Left lobe of liver (tissue), 2 donors: ENCODE data around the gene ZMYND19. TPM values are rescaled to one million over a fixed set of nuclear protein-coding genes. Genes with fewer than 3 reads are reported as not detected.
A peak's percentile ranks its signal among the peaks of the same experiment; 100 is the strongest.
"Not testable (repeated sequence)": the region's sequence is repeated elsewhere in the genome, so short reads cannot be mapped to it uniquely, and the experiment has no call there.

Experiments used
- ATAC-seq: fragments of 200-7000 bp; cut with Tn5 transposase; one replicate; pipeline ENCODE4 v1.9.1; 2020; ENCODE audit warnings: mild to moderate bottlenecking, moderate library complexity
- DNase-seq: peaks from one replicate; pipeline ENCODE4 v3.0.0-alpha.2; 2020; ENCODE audit warnings: low spot score
- total RNA-seq: library from RNA; stranded (reverse); gene quantifications from one replicate; pipeline ENCODE4 v1.2.1, GENCODE V29; 2021
- donor health status: DM: no; HTN: no; CAD: no; lungs with moderate emphysema.
- donor health status: DM: no; HTN: yes; CAD: no.

Gene ZMYND19
- total RNA-seq, 1 donor from 2014 or later: 13.0 TPM

DNA sequence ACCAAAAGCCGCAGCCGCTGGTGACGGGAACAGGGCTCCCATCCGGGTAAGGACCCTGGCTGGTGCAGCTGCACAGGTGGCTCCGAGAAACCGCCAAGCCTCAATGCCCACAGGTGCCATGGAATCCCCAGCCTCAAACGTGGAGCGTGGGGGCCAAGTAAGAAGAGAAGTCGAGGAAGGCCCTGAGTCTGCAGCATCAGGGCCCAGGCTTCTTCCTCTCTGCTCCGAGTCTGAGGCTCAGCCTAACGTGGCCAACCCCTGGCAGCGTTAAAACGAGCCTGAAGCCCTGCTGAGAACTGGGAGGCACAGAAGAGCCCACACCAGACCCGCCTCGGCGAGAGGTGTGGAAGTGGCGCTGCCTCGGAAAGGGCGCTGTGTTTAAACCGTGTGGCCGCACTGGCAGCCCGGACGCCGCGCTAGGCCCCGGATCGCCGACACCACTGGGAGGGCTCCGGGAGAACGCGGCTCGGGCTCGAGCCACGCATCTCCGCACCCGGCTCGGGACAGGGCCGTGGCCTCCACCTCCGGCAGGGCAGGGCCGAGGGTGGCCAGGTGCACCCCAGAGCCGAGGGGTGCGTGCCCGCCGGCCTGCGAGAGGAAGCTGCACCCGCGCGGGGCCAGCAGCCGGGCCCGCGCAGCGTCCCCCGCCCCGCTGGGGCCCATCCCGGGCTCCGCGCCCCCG, 730 bp downstream of the ZMYND19 start:
- DNase-seq (no peak), ATAC-seq (no peak)

DNA sequence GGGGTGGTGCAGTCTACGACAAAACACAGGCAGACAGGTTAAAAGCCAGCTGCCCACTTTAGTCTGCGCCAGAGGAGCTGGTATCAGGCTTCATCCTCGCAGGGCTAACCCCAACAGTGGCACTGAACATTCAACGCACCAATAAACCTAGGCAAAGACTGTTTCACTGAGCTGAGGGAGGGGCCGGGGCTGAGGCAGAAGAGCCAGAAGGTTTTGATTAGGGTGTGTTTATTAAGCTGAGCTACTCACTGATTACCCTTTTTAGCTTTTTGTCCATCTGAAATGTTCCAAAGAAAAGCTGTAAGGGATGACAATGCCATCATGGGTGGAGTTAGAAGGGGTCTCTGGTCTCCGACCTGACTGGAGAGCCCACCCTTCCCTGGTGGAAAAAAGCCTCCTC, 1.4 kb downstream of the ZMYND19 start:
- ATAC-seq (no peak), DNase-seq (no peak)

DNA sequence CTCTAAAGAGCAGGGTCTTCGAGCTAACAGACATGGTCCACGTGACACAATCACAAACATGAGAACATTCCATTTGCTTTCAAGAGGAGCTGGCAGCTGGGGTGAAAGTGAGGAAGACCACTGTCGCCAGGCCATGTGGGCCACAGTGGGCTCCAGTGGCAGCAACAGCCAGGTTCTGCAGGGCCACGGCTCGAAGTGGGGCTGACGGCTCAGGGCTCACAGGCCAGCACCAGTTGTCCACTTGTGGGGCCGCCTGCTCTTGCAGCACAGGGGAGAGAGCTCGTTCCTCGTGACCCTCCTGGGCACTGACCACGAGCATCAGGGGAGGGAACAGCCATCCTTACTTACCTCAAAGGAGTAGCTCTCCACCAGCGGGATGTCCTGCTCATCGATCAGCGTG, 2.0 kb downstream of the ZMYND19 start:
- no peak for ATAC-seq
- no peak for DNase-seq

DNA sequence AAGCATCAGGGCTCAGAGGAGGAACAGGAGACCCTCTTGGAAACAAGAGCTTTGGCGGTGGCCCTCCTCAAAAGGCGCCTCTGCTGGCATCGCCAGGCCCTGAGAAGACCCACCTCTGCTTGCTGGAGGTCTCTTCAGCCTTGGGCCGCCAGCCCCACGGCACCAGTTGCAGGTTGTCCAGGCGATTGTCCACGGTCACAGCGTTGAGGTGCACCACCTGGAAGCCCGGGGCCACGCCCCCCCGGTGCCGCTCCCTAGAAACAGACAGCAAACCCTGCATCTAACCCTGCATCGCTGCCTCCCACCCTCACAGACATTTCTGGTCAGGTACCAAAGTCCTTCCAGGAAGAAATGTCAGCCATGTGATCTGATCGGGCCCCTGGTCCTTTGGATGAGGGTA, 3.5 kb downstream of the ZMYND19 start:
- DNase-seq (no peak), ATAC-seq (no peak)

DNA sequence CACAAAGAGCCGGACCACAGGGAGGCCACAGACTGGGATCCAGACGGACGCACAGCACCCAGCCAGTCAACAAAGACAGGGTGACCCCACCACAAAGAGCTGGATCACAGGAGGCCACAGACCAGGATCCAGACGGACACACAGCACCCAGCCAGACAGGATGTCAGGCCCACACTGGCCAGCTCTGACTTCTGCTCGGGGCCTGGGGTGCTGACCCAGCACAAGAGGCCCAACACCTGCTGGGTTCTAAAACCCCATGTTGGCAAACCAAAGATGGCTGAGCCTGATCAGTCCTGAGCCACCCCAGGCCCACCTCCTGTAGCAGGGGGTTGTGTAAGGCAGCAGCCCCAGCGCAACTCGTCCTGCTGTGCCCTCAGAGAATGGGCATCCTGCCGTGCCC, 6.4 kb downstream of the ZMYND19 start:
- ATAC-seq: no peak
- DNase-seq: no peak

DNA sequence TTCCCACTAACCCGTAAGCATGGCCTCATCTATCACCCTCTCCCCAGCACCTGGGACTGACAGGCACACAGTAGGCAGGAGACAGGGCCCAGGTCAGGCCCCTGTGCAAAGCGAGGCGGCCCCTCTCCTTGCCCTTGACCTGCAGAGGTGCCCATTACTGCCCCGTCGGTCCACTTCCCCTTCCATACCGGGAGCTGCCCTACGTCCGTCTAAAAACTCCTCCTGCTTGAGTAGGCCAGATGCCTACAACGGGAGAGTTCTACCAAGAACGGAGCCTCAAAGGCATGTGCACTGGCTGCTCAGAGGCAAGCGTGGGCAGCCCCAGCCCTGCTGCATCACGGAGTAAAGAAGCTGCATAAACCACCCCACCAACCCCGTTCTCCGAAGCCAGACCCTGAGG, 7.0 kb downstream of the ZMYND19 start:
- ATAC-seq: no peak

DNA sequence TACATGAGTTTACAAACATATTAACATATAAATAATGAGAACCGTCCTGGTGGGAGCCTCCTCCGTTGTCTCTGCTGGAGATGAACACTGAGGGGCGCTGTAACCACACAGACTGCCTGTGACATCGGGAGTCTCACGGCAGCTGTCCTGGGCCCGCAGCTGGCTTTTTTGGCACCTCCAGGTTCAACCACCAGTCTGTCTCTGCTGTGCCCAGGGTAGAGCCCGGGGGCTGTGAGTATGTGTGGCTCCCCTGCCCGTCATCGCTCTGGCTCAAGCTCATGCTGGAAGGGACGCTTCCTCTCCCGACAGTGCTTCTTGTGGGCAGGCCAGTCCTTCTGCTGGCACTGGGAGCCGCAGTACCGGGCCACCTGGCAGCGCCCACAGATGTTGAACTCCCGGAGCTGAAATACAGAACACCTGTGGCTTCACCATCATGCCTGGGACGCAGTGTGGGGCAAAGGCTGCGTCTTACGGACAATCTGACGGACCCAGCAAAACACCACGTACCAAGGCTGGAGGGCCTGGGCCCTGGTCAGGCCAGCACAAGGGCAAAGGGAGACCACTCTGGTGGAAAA, 7.9 kb downstream of the ZMYND19 start:
- DNase-seq (no peak), ATAC-seq (no peak)

More for the DNA sequence above, 7.0 kb downstream of the ZMYND19 start:
- no peak for DNase-seq

DNA sequence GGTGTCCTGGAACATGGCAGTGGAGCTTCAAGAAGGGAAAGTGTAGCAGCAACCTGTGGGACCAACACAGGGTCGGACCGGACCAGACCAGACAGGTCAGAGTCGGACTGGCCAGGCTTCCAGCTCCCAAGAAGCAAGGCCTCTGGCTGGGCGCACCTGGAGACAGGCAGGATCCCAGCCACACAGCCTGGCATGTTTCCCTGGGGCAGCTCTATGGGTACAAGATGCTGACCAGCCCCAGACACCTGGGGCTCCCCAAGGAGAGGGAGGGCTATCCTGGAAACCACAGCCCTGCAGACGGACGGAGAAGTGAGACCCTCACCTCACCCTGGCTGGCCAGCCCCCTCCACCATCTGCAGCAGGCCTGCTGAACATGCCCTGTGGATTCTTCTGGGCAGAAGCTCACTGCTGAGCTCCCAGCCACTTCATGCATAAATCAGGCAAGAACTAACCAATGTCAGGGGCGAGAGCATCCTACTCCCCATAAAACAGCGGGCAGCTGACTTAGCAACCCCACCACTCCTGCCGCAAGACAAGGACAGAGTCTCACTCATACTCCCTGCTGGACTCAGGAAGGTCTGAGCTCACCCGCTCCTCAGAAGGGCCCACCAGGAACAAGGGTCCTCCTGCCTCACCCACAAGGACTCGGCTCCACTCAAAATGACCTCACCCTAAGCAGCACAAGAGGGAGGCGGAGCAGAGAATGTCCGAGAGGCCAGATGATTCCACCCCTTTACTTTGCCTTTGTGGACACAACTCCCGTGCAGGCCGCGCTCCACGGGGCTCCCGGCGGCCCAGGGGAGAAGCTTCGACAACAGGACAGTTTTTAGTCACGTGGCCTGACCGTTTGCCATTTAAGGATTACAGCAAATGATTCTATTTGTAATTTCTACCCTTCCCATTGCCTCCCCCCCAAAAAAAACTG, 8.7 kb downstream of the ZMYND19 start:
- ATAC-seq (no peak), DNase-seq (no peak)

DNA sequence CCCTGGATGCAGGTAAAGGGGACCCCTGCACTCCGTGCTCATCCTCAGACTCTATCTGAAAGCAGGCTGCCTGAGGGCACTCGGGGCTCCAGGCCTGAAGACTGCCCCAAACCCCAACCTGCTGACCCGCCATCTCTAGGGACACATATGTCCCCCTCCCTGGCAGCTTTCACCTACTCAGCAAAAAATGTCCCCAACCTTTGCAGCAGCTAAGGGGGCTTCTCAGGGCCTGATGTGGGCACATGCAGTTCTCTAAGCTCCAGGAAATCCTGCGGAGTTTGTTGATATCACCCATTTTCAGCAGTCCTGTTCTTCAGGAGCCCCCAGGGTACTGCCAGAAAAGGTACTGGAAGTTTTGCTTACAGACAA, 9.4 kb downstream of the ZMYND19 start:
- ATAC-seq (no peak), DNase-seq (no peak)

DNA sequence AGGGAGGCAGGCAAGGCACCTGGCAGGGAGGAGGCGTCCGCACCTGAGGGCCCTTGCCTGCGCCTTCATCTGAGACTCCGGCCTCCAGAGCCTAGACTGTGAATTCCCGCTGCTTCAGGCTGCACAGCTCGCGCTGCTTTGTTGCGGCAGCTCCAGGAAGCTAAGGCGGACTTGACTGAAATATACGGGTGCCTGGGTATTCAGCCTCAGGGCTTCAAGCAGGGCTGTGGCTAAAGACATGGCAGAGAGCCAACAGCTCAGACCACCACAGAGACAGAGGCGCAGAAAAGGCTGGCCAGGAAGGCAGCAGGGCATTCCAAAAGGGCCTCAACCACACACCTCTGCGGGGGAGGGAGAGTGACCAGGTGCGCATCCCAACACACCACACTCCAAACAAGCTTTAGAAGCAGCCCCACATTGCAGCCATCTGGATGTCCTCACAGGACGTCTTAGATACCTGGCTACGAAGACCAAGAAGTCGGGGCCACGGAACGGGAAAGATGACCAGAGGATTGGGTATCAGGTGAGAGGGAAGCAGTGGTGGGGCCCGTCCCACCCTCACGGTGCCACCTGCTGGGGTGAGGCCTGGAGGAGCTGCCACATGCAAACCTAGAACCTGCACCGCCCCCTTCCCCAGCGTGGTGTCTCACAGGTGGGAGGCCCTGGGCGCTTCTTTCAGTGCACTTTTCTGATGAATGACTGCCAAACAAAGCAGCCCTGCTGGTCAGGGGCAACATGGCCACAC, 9.9 kb downstream of the ZMYND19 start:
- no peak for DNase-seq

DNA sequence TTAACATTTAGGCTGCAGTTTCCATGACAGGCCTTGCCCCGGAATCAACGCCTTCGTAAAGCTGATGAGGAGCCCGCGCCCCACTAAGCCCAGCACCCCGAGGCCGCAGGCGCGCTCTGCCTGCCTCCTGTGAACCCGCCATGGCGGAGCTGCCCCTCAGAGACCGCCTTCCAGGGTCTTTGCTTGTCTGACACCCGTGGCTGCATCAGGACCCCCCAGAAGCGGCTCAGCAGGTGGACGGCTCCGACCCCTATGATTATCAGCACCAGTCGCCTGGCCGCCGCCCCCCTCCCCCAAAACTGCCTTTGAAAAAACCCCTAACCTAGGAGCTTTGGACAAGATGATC, 11.1 kb downstream of the ZMYND19 start:
- DNase-seq (no peak), ATAC-seq (no peak)

More for the DNA sequence above, 9.9 kb downstream of the ZMYND19 start:
- no peak for ATAC-seq

DNA sequence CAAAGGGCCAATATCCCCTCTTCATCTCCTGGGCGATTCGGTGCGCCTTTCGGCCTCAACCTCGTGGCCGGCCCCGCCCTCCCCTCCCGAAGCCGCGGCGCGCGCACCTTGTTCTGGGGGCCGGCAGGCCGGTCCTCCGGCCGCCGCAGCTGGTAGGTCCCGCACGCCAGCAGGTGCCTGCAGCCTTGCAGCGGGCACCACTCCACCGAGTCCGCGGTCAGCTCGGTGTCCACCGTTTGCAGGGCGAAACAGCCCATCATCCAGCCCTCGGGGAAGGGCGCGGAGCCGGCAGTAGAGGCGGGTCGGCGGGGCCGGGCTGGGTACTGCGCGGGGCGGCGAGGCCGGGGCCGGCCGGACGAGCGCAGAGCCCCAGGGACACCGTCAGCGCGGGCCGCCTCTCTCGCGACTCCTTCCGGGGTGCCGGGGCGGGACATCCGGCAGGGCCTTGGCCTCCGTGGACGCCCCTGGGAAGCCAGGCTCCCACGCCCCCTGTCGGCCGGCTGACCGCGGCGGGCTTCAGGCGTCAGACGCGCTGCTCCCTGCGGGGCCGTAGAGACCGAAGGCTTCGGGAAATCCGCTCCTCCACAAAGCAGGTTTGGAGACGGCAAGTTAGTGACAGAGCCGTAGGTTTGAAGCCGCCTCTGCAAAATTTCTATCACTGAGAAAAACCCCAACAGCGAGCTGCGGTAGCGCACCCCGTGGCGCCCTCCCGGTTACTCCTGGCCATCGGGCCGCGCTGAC, 11.6 kb downstream of the ZMYND19 start, which contains the start of gene DPH7:
DPH7 (minus strand) TSS at position 408 of the 741 bp plus-strand sequence; CDS start at position 260, 148 bp downstream.
- peak; percentile 97 for ATAC-seq
- DNase-seq: peak; percentile 97

DNA sequence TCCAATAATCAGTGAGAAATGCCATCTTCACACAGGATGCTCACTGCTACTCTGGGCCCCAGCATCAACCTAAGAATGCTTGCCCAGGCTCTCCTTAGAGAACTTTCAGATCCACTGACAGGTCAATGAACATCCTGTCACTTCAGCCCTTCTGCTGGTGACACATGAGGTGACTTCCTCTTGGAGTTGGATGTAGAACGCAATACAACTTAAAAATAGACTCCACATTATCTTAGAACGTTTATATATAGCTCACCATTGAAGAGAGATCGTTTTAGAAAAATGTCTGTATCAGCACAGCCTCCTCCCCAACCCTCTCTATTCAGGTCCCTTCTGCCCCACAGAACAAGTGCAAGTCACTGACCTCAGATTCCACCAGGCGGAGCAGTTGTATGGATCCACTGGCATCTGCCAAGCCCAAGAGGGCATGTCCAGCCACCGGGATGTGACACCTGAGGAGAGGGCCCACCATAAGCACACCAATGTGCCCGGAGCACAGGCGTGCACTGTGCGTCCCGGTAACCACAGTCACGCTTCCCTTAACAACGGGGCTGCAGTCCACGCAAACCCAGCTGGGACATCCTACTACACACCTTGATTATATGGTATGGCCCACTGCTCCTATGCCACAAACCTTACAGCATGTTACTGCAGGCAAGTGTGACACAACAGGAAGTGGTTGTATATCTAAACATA, 14.4 kb downstream of the ZMYND19 start:
- ATAC-seq (no peak), DNase-seq (no peak)

DNA sequence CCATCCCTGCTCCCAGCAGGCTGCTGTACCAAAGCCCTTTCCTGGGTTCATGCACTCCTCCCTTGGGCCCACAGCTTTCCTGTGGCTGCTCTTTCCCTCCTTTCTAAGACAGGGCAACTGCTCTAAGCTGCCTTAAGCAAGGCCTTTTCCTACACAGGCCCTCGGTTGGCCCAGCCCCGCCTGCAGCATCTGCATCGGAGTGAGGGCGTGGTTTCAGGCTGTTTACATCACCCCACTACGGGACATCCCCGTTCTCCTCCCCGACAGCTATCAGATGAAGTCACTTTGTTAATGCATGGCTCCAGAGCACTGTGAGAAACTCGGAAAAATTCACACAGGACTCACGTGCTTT, 15.0 kb downstream of the ZMYND19 start:
- ATAC-seq (no peak), DNase-seq (no peak)

DNA sequence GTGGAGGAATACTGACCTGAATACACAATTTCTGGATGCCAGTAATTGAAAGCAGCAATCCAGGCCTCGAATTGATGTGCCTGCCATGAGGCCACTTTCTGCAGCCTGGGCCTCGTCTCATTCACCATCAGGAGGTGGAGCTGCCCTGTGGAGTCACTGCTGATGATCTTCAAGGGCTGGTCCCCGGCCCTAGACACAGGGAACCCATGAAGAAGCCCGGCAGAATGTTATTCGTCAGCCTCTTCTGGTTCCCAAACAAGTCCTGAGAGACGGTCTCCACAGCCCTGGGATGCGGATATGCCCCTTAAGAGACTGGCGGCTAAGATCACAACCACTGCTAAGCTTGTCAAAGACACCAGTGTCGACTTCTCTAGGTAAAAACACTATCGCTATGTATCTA, 16.1 kb downstream of the ZMYND19 start:
- DNase-seq: no peak

DNA sequence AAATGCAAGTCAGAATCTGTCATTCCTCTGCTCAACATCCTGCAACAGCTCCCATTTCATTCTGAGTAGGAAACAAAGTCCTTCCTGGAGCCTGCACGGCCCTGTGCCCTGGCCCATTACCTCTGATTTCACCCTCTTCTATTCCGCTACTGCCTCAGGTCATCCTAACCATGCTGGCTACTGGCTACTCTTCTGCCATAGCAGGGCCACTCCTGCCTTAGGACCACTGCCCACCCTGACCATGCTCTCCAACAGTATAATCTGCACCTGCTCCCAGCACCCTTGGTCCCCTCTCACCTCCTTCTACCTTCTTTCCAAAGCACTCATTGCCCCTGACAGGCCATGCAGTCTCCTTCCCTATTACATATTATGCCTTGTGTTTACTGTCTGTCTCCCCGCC, 19.7 kb downstream of the ZMYND19 start:
- no peak for ATAC-seq

More for the DNA sequence above, 16.1 kb downstream of the ZMYND19 start:
- ATAC-seq: no peak

DNA sequence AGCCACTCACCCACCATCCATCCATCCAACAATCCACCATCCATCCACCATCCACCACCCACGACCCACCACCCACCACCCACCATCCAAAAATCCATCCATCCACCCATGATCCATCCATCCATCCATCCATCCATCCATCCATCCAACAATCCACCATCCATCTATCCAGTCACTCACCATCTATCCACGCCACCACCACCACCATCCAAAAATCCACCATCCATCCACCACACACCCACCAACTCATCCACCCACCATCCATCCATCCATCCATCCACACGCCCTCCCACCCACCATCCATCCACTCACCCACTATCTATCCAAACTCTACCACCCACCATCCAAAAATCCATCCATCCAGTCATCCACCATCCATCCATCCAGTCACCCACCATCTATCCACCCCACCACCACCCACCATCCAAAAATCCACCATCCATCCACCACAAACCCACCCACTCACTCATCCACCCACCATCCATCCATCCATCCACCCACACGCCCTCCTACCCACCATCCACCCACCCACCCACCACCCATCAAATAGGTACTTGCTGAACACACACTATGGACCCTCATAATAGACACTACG, 20.6 kb downstream of the ZMYND19 start:
- ATAC-seq (no peak), DNase-seq (no peak)

More for the DNA sequence above, 19.7 kb downstream of the ZMYND19 start:
- no peak for DNase-seq

DNA sequence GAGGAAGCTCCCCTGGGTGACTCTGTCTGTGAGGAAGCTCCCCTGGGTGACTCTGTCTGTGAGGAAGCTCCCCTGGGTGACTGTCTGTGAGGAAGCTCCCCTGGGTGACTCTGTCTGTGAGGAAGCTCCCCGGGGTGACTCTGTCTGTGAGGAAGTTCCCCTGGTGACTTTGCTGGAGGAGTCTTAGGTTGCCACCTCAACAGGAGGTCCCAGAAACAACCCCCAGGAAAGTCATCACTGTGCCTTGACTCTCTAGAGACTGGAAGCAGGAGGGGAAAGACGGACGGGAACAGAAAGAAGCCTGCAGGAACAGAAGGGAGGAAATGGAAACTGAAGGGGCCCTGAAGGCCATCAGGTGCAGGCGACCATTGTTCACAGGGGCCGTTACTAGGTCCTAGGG, 21.9 kb downstream of the ZMYND19 start:
- ATAC-seq, DNase-seq: not testable (repeated sequence)

DNA sequence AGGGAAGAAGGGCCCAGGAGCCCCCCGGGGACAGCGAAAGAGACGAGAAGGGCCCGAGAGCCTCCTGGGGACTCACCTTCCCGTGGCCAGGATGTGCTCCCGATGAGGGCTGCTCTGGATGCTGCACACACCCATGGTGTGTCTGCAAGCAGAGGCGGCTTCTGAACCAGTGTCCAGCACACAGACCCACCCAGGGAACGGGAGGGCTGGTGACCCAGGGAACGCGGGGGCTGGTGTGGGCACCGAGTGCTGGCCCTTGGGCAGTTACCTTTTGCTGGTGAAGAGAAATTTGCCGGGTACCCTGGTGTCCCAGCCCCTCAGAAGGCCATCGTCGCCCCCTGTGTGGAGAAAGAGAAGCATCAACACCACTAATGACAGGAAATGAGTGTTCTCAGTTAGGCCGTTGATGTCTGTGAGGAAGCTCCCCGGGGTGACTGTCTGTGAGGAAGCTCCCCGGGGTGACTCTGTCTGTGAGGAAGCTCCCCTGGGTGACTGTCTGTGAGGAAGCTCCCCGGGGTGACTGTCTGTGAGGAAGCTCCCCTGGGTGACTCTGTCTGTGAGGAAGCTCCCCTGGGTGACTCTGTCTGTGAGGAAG, 25.4 kb downstream of the ZMYND19 start:
- DNase-seq (no peak), ATAC-seq (no peak)
